CD4-positive, alpha-beta memory T cell (primary cell): ENCODE results near the gene TOX4. TPM values are rescaled to one million over a fixed set of nuclear protein-coding genes. Genes with fewer than 3 reads are reported as not detected.

Source experiments
- CTCF ChIA-PET: fragments of 350-600 bp; sonication (Branson Sonifier 250); formaldehyde crosslinking; loops from one replicate; lab custom pipeline; 2021; ENCODE audit warnings: inconsistent platforms; ENCODE audit not compliant: partially characterized antibody; lab: Charles Lee
- POLR2A ChIA-PET: fragments of 350-600 bp; sonication (Branson Sonifier 250); formaldehyde crosslinking; loops from one replicate; lab custom pipeline; 2021; ENCODE audit not compliant: partially characterized antibody; lab: Charles Lee
- DNase-seq, 5 donors: peaks; one replicate each; pipeline versions ENCODE4 v3.0.0 to v3.0.0-alpha.2; 2020 to 2022; ENCODE audit warnings: mixed read lengths in 1 of 5
- H3K27ac ChIP-seq: one replicate; pipeline ENCODE4 v1.7.0; 2013; ENCODE audit warnings: low read depth, low read length
- H3K27me3 ChIP-seq: 2 replicates; pipeline ENCODE4 v1.7.0; 2013; ENCODE audit warnings: mild to moderate bottlenecking, low read length, moderate library complexity; ENCODE audit not compliant: insufficient read depth
- H3K36me3 ChIP-seq: 2 replicates; pipeline ENCODE4 v1.7.0; 2013; ENCODE audit warnings: mild to moderate bottlenecking, low read length, moderate library complexity; ENCODE audit not compliant: insufficient read depth
- H3K4me1 ChIP-seq: 2 replicates; pipeline ENCODE4 v1.7.0; 2013; ENCODE audit warnings: mild to moderate bottlenecking, low read length, moderate library complexity; ENCODE audit not compliant: insufficient read depth
- H3K4me3 ChIP-seq, 2 donors: one replicate each; pipeline ENCODE4 v1.7.0; 2013; ENCODE audit warnings: low read length in 2 of 2, mild to moderate bottlenecking in 1 of 2
- H3K9me3 ChIP-seq, 2 donors: one replicate each; pipeline ENCODE4 v1.7.0; 2013; ENCODE audit warnings: low read length in 2 of 2, control low read depth in 1 of 2; ENCODE audit not compliant: control insufficient read depth in 1 of 2
- H3K27ac Mint-ChIP-seq, 7 donors: one replicate each; pipeline ENCODE4 v1.8.0; 2020 to 2021; ENCODE audit warnings: mixed read lengths in 7 of 7, mild to moderate bottlenecking in 6 of 7, inconsistent platforms in 3 of 7, moderate library complexity in 3 of 7
- H3K27me3 Mint-ChIP-seq, 2 donors: one replicate each; pipeline ENCODE4 v1.8.0; 2020 to 2021; ENCODE audit warnings: mixed read lengths in 2 of 2
- H3K36me3 Mint-ChIP-seq, 2 donors: one replicate each; pipeline ENCODE4 v1.8.0; 2020 to 2021; ENCODE audit warnings: mixed read lengths in 2 of 2, inconsistent platforms in 1 of 2, mild to moderate bottlenecking in 1 of 2
- H3K4me1 Mint-ChIP-seq, 4 donors: one replicate each; pipeline ENCODE4 v1.8.0; 2020 to 2021; ENCODE audit warnings: mixed read lengths in 4 of 4, mild to moderate bottlenecking in 1 of 4
- H3K4me3 Mint-ChIP-seq, 8 donors: one replicate each; pipeline ENCODE4 v1.8.0; 2020 to 2021; ENCODE audit warnings: mixed read lengths in 8 of 8, mild to moderate bottlenecking in 7 of 8, moderate library complexity in 6 of 8, inconsistent platforms in 3 of 8
- H3K9me3 Mint-ChIP-seq, 8 donors: one replicate each; pipeline ENCODE4 v1.8.0; 2020 to 2021; ENCODE audit warnings: mixed read lengths in 8 of 8, mild to moderate bottlenecking in 5 of 8, inconsistent platforms in 3 of 8, moderate library complexity in 1 of 8
- intact Hi-C: fragments of 100-400 bp; cut with micrococcal nuclease; formaldehyde crosslinking; loops from one replicate; pipeline ENCODE4 v1.15.1; 2023
- polyA plus RNA-seq, 2 donors: library from polyadenylated mRNA; unstranded; fragments of 300-500 nt; fragmentation: Illumina TruSeq; gene quantifications; one replicate each; pipeline ENCODE4 v1.2.3, GENCODE V29; 2021
- total RNA-seq, 2 experiments: library from RNA; stranded (reverse); gene quantifications; one replicate each; pipeline ENCODE4 v1.2.3, GENCODE V29; 2021

Gene TOX4
- total and polyA plus RNA-seq, 4 experiments from 2014 or later = 81.8 to 86.2 (median 84.8) TPM

- ChIA-PET CTCF (interaction anchor here (1.3 to 4.9 kb wide), 4 partner anchors 17 to 30 kb away, joined by 3 to 24 read pairs (median 14); partner anchors contain the start of gene METTL3), POLR2A (interaction anchor here (5.2 kb wide), 1 partner anchor 17 kb away, joined by 55 read pairs; the partner anchor contains the start of gene METTL3)
- no peaks in the 10 kb centered on the region for H3K9me3 ChIP-seq
- H3K36me3 ChIP-seq = no peaks in the 10 kb centered on the region
- no peak overlapping the region for H3K27ac ChIP-seq
- no peak overlapping the region for H3K4me3 ChIP-seq
- peaks cover 3% of the 10 kb centered on the region for H3K27me3 ChIP-seq
- peak overlapping the region in 2 of 7 donors; percentile 27 to 78 for H3K27ac Mint-ChIP-seq
- no peaks in the 10 kb centered on the region for H3K36me3 Mint-ChIP-seq
- peaks cover 0 to 5% of the 10 kb centered on the region in 2 donors for H3K27me3 Mint-ChIP-seq
- peaks cover 15% of the 10 kb centered on the region for H3K4me1 ChIP-seq
- H3K9me3 Mint-ChIP-seq = no peaks in the 10 kb centered on the region
- H3K4me1 Mint-ChIP-seq = peaks cover 7 to 20% (median 11%) of the 10 kb centered on the region in 4 donors
- intact Hi-C loops = no loop called here
- H3K4me3 Mint-ChIP-seq = no peak overlapping the region
- no peak for DNase-seq
Measured at GRCh38 chr14:21528381-21529348, 51.7 kb downstream of the TOX4 start.

GRCh38 chr14:21529515-21529914 is 52.5 kb downstream of the TOX4 start:
- no peaks in the 10 kb centered on the region for H3K9me3 ChIP-seq
- CTCF ChIA-PET = interaction anchor here (1.0 to 3.2 kb wide), 4 partner anchors 16 to 34 kb away, joined by 3 to 13 read pairs (median 3); partner anchors contain the start of gene METTL3
- no peak overlapping the region for H3K4me3 ChIP-seq
- peaks cover 5 to 7% of the 10 kb centered on the region in 2 donors for H3K27me3 Mint-ChIP-seq
- no peaks in the 10 kb centered on the region for H3K36me3 Mint-ChIP-seq
- no peaks in the 10 kb centered on the region for H3K36me3 ChIP-seq
- intact Hi-C loops = no loop called here
- H3K4me3 Mint-ChIP-seq = no peak overlapping the region
- H3K27ac ChIP-seq = no peak overlapping the region
- H3K27me3 ChIP-seq = peaks cover 3% of the 10 kb centered on the region
- DNase-seq = no peak
- POLR2A ChIA-PET = no interaction called here
- H3K27ac Mint-ChIP-seq = no peak overlapping the region
- H3K4me1 Mint-ChIP-seq = peaks cover 7 to 19% (median 11%) of the 10 kb centered on the region in 4 donors
- peaks cover 15% of the 10 kb centered on the region for H3K4me1 ChIP-seq
- no peaks in the 10 kb centered on the region for H3K9me3 Mint-ChIP-seq

- ChIA-PET CTCF (interaction anchor here (2.8 kb wide), 1 partner anchor 35 kb away, joined by 11 read pairs; no protein-coding TSS in a partner anchor), POLR2A (no interaction called here)
- Histone ChIP-seq H3K9me3 (no peaks in the 10 kb centered on the region), H3K4me1 (no peaks in the 10 kb centered on the region), H3K27ac (no peak overlapping the region), H3K36me3 (no peaks in the 10 kb centered on the region), H3K27me3 (peaks cover 8% of the 10 kb centered on the region), H3K4me3 (no peak overlapping the region)
- Mint-ChIP-seq H3K27ac (no peak overlapping the region), H3K36me3 (no peaks in the 10 kb centered on the region), H3K4me3 (no peak overlapping the region), H3K4me1 (peaks cover 5 to 13% (median 6%) of the 10 kb centered on the region in 4 donors), H3K27me3 (peaks cover 24 to 27% of the 10 kb centered on the region in 2 donors), H3K9me3 (peaks cover 0 to 4% (median 0%) of the 10 kb centered on the region in 8 donors)
- intact Hi-C loops = no loop called here
- no peak for DNase-seq
Measured at GRCh38 chr14:21533294-21533693, 56.3 kb downstream of the TOX4 start.

- H3K4me3 Mint-ChIP-seq = no peak overlapping the region
- Histone ChIP-seq H3K27me3 (peaks cover 14% of the 10 kb centered on the region), H3K4me3 (no peak overlapping the region), H3K27ac (no peak overlapping the region), H3K4me1 (no peaks in the 10 kb centered on the region), H3K9me3 (no peaks in the 10 kb centered on the region), H3K36me3 (no peaks in the 10 kb centered on the region)
- H3K27me3 Mint-ChIP-seq = peaks cover 33 to 39% of the 10 kb centered on the region in 2 donors
- no peak for DNase-seq
- intact Hi-C loops = no loop called here
- H3K36me3 Mint-ChIP-seq = no peaks in the 10 kb centered on the region
- H3K4me1 Mint-ChIP-seq = peaks cover 5 to 13% (median 6%) of the 10 kb centered on the region in 4 donors
- peaks cover 0 to 4% (median 0%) of the 10 kb centered on the region in 8 donors for H3K9me3 Mint-ChIP-seq
- CTCF ChIA-PET = interaction anchor here (0.7 to 2.8 kb wide), 3 partner anchors 11 to 36 kb away, joined by 3 to 11 read pairs (median 3); no protein-coding TSS in a partner anchor
- POLR2A ChIA-PET = no interaction called here
- H3K27ac Mint-ChIP-seq = peak overlapping the region in 1 of 7 donors; percentile 3
Measured at GRCh38 chr14:21534576-21534975, 57.6 kb downstream of the TOX4 start.

GRCh38 chr14:21535545-21536417 is 58.8 kb downstream of the TOX4 start:
- peaks cover 14% of the 10 kb centered on the region for H3K27me3 ChIP-seq
- ChIA-PET CTCF (interaction anchor here (0.6 to 2.8 kb wide), 4 partner anchors 10 to 37 kb away, joined by 3 to 11 read pairs (median 3); partner anchors contain the start of gene SALL2), POLR2A (no interaction called here)
- no peak overlapping the region for H3K4me3 ChIP-seq
- no peak for DNase-seq
- H3K4me1 ChIP-seq = no peaks in the 10 kb centered on the region
- Mint-ChIP-seq H3K9me3 (peaks cover 0 to 4% (median 0%) of the 10 kb centered on the region in 8 donors), H3K36me3 (no peaks in the 10 kb centered on the region), H3K4me3 (no peak overlapping the region), H3K27ac (no peak overlapping the region), H3K4me1 (peaks cover 5 to 13% (median 6%) of the 10 kb centered on the region in 4 donors), H3K27me3 (peaks cover 35 to 41% of the 10 kb centered on the region in 2 donors)
- H3K9me3 ChIP-seq = no peaks in the 10 kb centered on the region
- H3K27ac ChIP-seq = no peak overlapping the region
- intact Hi-C loops = no loop called here
- no peaks in the 10 kb centered on the region for H3K36me3 ChIP-seq

- Histone ChIP-seq H3K4me1 (no peaks in the 10 kb centered on the region), H3K9me3 (no peaks in the 10 kb centered on the region), H3K27ac (no peak overlapping the region), H3K27me3 (peaks cover 14% of the 10 kb centered on the region), H3K4me3 (no peak overlapping the region), H3K36me3 (no peaks in the 10 kb centered on the region)
- Mint-ChIP-seq H3K4me3 (peak overlapping the region in 3 of 8 donors; percentile 17 to 34 (median 33)), H3K27me3 (peaks cover 35 to 41% of the 10 kb centered on the region in 2 donors), H3K27ac (no peak overlapping the region), H3K9me3 (peaks cover 0 to 4% (median 0%) of the 10 kb centered on the region in 8 donors), H3K36me3 (no peaks in the 10 kb centered on the region), H3K4me1 (peaks cover 5 to 13% (median 6%) of the 10 kb centered on the region in 4 donors)
- CTCF ChIA-PET = interaction anchor here (0.7 to 2.8 kb wide), 2 partner anchors 25 to 38 kb away, joined by 3 to 11 read pairs; no protein-coding TSS in a partner anchor
- DNase-seq = no peak
- intact Hi-C loops = no loop called here
- POLR2A ChIA-PET = no interaction called here
Measured at GRCh38 chr14:21536418-21537089, 59.6 kb downstream of the TOX4 start.
